ENCODE measurements around the gene CALML3.

DNA sequence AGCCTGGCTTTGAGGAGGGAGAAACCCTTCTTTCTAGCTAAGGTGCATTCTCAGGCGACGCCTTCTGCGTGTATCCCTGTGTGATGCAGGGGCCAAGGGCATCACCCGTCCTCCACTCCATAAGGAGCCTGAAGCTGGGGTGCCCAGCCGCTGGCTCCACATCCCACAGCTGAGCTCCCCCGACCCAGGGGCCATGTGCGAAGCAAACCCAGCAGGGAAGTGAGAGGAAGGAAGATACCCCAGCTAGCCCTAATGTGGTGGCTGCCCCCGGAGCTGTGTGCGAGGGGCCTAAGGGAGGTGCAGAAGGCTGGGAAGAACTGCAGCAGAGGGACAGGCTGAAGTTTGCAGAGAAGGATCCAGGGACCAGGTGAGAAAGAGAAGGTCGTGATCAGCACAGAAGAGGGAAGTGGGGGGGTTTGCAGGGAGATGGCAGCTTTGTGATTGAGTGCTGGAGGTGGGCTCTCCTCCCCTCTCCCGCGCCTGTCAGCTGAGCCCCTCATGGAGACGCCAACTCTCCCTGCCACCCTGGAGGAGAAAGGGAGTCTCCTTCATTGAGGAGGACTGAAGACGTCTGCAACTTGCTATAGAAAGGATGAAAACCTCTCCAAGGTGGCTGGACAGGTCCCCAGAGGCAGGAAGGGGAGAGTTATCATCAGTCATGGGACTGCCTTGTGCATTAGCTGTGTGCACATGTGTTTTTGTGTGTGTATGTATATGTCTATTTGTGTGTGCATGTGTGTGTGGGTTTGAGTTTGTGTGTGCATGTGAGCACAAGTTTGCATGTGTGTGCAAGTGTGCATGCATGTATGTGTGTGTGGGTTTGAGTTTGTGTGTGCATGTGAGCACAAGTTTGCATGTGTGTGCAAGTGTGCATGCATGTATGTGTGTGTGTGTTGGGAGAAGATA lies 21.9 kb upstream of the CALML3 start:
- TF ChIP-seq, protein P1, sequence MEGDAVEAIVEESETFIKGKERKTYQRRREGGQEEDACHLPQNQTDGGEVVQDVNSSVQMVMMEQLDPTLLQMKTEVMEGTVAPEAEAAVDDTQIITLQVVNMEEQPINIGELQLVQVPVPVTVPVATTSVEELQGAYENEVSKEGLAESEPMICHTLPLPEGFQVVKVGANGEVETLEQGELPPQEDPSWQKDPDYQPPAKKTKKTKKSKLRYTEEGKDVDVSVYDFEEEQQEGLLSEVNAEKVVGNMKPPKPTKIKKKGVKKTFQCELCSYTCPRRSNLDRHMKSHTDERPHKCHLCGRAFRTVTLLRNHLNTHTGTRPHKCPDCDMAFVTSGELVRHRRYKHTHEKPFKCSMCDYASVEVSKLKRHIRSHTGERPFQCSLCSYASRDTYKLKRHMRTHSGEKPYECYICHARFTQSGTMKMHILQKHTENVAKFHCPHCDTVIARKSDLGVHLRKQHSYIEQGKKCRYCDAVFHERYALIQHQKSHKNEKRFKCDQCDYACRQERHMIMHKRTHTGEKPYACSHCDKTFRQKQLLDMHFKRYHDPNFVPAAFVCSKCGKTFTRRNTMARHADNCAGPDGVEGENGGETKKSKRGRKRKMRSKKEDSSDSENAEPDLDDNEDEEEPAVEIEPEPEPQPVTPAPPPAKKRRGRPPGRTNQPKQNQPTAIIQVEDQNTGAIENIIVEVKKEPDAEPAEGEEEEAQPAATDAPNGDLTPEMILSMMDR (IDR thresholded peaks at IDR 0.05): no peak
- no peak for TF ChIP-seq POLR2AphosphoS5 (IDR thresholded peaks at IDR 0.05; ENCODE audit: low read depth, low read length)
- TF ChIP-seq, protein P2, sequence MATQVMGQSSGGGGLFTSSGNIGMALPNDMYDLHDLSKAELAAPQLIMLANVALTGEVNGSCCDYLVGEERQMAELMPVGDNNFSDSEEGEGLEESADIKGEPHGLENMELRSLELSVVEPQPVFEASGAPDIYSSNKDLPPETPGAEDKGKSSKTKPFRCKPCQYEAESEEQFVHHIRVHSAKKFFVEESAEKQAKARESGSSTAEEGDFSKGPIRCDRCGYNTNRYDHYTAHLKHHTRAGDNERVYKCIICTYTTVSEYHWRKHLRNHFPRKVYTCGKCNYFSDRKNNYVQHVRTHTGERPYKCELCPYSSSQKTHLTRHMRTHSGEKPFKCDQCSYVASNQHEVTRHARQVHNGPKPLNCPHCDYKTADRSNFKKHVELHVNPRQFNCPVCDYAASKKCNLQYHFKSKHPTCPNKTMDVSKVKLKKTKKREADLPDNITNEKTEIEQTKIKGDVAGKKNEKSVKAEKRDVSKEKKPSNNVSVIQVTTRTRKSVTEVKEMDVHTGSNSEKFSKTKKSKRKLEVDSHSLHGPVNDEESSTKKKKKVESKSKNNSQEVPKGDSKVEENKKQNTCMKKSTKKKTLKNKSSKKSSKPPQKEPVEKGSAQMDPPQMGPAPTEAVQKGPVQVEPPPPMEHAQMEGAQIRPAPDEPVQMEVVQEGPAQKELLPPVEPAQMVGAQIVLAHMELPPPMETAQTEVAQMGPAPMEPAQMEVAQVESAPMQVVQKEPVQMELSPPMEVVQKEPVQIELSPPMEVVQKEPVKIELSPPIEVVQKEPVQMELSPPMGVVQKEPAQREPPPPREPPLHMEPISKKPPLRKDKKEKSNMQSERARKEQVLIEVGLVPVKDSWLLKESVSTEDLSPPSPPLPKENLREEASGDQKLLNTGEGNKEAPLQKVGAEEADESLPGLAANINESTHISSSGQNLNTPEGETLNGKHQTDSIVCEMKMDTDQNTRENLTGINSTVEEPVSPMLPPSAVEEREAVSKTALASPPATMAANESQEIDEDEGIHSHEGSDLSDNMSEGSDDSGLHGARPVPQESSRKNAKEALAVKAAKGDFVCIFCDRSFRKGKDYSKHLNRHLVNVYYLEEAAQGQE (IDR thresholded peaks at IDR 0.05; ENCODE audit: insufficient read depth in 1 of 2, low read depth in 2 of 2, low read length in 1 of 2): no peak
